ENCODE results near the gene RFX3.

RFX3 gene

GRCh38 chr9:3526165-3526996 lies 580 bp upstream of the RFX3 start:
- no peak for TF ChIP-seq CTCF (IDR thresholded peaks at IDR 0.05; ENCODE audit: low read depth, low read length)
- DNase-seq (ENCODE audit: low read depth, low spot score): peak; percentile 93
- peak overlapping the region; percentile 94 for H3K4me3 ChIP-seq (ENCODE audit: low read depth, low read length)
- in situ Hi-C loops (cut with HindIII; ENCODE audit: low sequenced_read_pairs): no loop called here

GRCh38 chr9:3525096-3525835 lies 535 bp downstream of the RFX3 start:
- H3K4me3 ChIP-seq (ENCODE audit: low read depth, low read length): peak overlapping the region; percentile 94
- no peak for TF ChIP-seq CTCF (IDR thresholded peaks at IDR 0.05; ENCODE audit: low read depth, low read length)
- in situ Hi-C loops (cut with HindIII; ENCODE audit: low sequenced_read_pairs): no loop called here
- DNase-seq (ENCODE audit: low read depth, low spot score): no peak

GRCh38 chr9:3521966-3522365 lies 3.8 kb downstream of the RFX3 start:
- in situ Hi-C loops (cut with HindIII; ENCODE audit: low sequenced_read_pairs): no loop called here
- no peak for DNase-seq (ENCODE audit: low read depth, low spot score)
- no peak for TF ChIP-seq CTCF (IDR thresholded peaks at IDR 0.05; ENCODE audit: low read depth, low read length)
- H3K4me3 ChIP-seq (ENCODE audit: low read depth, low read length): no peak overlapping the region

GRCh38 chr9:3520564-3520963 lies 5.2 kb downstream of the RFX3 start:
- in situ Hi-C loops (cut with HindIII; ENCODE audit: low sequenced_read_pairs): no loop called here
- no peak for TF ChIP-seq CTCF (IDR thresholded peaks at IDR 0.05; ENCODE audit: low read depth, low read length)
- no peak for DNase-seq (ENCODE audit: low read depth, low spot score)
- no peak overlapping the region for H3K4me3 ChIP-seq (ENCODE audit: low read depth, low read length)

- no peak for DNase-seq (ENCODE audit: low read depth, low spot score)
- TF ChIP-seq CTCF (IDR thresholded peaks at IDR 0.05; ENCODE audit: low read depth, low read length): no peak
- in situ Hi-C loops (cut with HindIII; ENCODE audit: low sequenced_read_pairs): no loop called here
- no peak overlapping the region for H3K4me3 ChIP-seq (ENCODE audit: low read depth, low read length)
Measured at GRCh38 chr9:3517377-3518048, 8.3 kb downstream of the RFX3 start.

GRCh38 chr9:3516667-3517330 lies 9.0 kb downstream of the RFX3 start:
- DNase-seq (ENCODE audit: low read depth, low spot score): no peak
- in situ Hi-C loops (cut with HindIII; ENCODE audit: low sequenced_read_pairs): no loop called here
- H3K4me3 ChIP-seq (ENCODE audit: low read depth, low read length): no peak overlapping the region
- no peak for TF ChIP-seq CTCF (IDR thresholded peaks at IDR 0.05; ENCODE audit: low read depth, low read length)

All from astrocyte of the spinal cord (primary cell).